Astrocyte (in vitro differentiated cells and primary cell): ENCODE data around the gene MT1G. TPM values are rescaled to one million over a fixed set of nuclear protein-coding genes. Genes with fewer than 3 reads are reported as not detected.

ENCODE experiments used
- DNase-seq: peaks from one replicate; pipeline ENCODE4 v3.0.0-alpha.2; 2010; ENCODE audit warnings: low read depth
- FAIRE-seq: peaks from 2 replicates; lab custom pipeline; 2011; peaks lifted over from hg19 to GRCh38; lab: Jason Lieb, UNC
- H2AFZ ChIP-seq: 2 replicates; pipeline ENCODE4 v1.6.0; 2012; ENCODE audit warnings: low read depth, low read length, inconsistent platforms
- H3K27ac ChIP-seq: 2 replicates; pipeline ENCODE4 v1.5.1; 2011; ENCODE audit warnings: low read depth, low read length, inconsistent platforms
- H3K27me3 ChIP-seq: 2 replicates; pipeline ENCODE4 v1.6.0; 2011; ENCODE audit warnings: low read length, inconsistent platforms; ENCODE audit not compliant: insufficient read depth
- H3K36me3 ChIP-seq: 2 replicates; pipeline ENCODE4 v1.5.1; 2011; ENCODE audit warnings: low read length, inconsistent platforms; ENCODE audit not compliant: insufficient read depth
- H3K4me1 ChIP-seq: 2 replicates; pipeline ENCODE4 v1.5.1; 2011; ENCODE audit warnings: low read length, inconsistent platforms; ENCODE audit not compliant: insufficient read depth
- H3K4me2 ChIP-seq: 2 replicates; pipeline ENCODE4 v1.6.0; 2012; ENCODE audit warnings: low read length, inconsistent platforms
- H3K4me3 ChIP-seq: 2 replicates; pipeline ENCODE4 v1.5.1; 2011; ENCODE audit warnings: low read depth, mild to moderate bottlenecking, low read length, inconsistent platforms; ENCODE audit not compliant: insufficient read depth
- H3K79me2 ChIP-seq: 2 replicates; pipeline ENCODE4 v1.6.0; 2012; ENCODE audit warnings: mild to moderate bottlenecking, low read length, inconsistent platforms; ENCODE audit not compliant: insufficient read depth
- H3K9ac ChIP-seq: 2 replicates; pipeline ENCODE4 v1.6.0; 2012; ENCODE audit warnings: mild to moderate bottlenecking, low read length, inconsistent platforms
- H3K9me3 ChIP-seq: 2 replicates; pipeline ENCODE4 v1.5.1; 2012; ENCODE audit warnings: low read depth, mild to moderate bottlenecking, low read length, inconsistent platforms; ENCODE audit not compliant: insufficient read depth
- H4K20me1 ChIP-seq: 2 replicates; pipeline ENCODE4 v1.6.0; 2012; ENCODE audit warnings: low read length, inconsistent platforms; ENCODE audit not compliant: insufficient read depth
- H3K27ac Mint-ChIP-seq: one replicate; pipeline ENCODE4 v1.8.0; 2021; ENCODE audit warnings: mild to moderate bottlenecking, mixed read lengths; ENCODE audit not compliant: unreplicated experiment
- H3K27me3 Mint-ChIP-seq: one replicate; pipeline ENCODE4 v1.8.0; 2021; ENCODE audit warnings: low read depth, mixed read lengths; ENCODE audit not compliant: unreplicated experiment
- H3K36me3 Mint-ChIP-seq: one replicate; pipeline ENCODE4 v1.8.0; 2021; ENCODE audit warnings: low read depth, mixed read lengths; ENCODE audit not compliant: unreplicated experiment
- H3K4me1 Mint-ChIP-seq: one replicate; pipeline ENCODE4 v1.8.0; 2021; ENCODE audit warnings: low read depth, mixed read lengths; ENCODE audit not compliant: unreplicated experiment
- H3K4me3 Mint-ChIP-seq: one replicate; pipeline ENCODE4 v1.8.0; 2021; ENCODE audit warnings: mild to moderate bottlenecking, moderate library complexity, mixed read lengths; ENCODE audit not compliant: unreplicated experiment
- H3K9me3 Mint-ChIP-seq: one replicate; pipeline ENCODE4 v1.8.0; 2021; ENCODE audit warnings: mild to moderate bottlenecking, mixed read lengths; ENCODE audit not compliant: unreplicated experiment
- CTCF ChIP-seq: IDR thresholded peaks from 2 replicates; pipeline ENCODE4 v1.5.1; 2011; ENCODE audit warnings: low read depth, mild to moderate bottlenecking, inconsistent platforms, low read length, moderate library complexity; ENCODE audit not compliant: insufficient read depth
- EZH2 ChIP-seq: IDR thresholded peaks from 2 replicates; pipeline ENCODE4 v1.6.1; 2012; ENCODE audit warnings: mild to moderate bottlenecking, low read length, inconsistent platforms; ENCODE audit not compliant: insufficient read depth
- total RNA-seq: library from RNA; stranded (reverse); gene quantifications from 2 replicates; pipeline ENCODE4 v1.2.1, GENCODE V29; 2021

Gene MT1G
- total RNA-seq, 1 donor from 2014 or later: not detected

DNA sequence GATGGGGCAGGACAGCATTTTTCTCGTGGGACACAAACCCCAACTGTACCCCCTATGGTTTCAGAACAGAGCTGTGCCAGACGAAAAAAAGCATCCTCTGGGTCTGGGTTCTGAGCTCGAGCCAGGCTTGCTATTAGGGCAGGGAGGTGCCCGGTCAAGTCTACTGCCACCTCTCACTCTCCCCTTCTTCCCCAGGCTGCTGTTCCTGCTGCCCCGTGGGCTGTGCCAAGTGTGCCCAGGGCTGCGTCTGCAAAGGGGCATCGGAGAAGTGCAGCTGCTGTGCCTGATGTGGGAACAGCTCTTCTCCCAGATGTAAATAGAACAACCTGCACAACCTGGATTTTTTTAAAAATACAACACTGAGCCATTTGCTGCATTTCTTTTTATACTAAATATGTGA lies 41.2 kb downstream of the MT1G start:
- peaks cover 59% of the 10 kb centered on the region for H3K27me3 Mint-ChIP-seq
- H3K4me1 ChIP-seq: peaks cover 25% of the 10 kb centered on the region
- H3K27ac ChIP-seq: peak overlapping the region; percentile 40
- peaks cover 5% of the 10 kb centered on the region for H3K4me1 Mint-ChIP-seq
- peak overlapping the region; percentile 76 for H3K4me3 ChIP-seq
- peaks cover 20% of the 10 kb centered on the region for H3K79me2 ChIP-seq
- peaks cover 11% of the 10 kb centered on the region for H4K20me1 ChIP-seq
- H3K27me3 ChIP-seq: peaks cover 9% of the 10 kb centered on the region
- H3K4me3 Mint-ChIP-seq: peak overlapping the region; percentile 66
- peaks cover 6% of the 10 kb centered on the region for H3K36me3 Mint-ChIP-seq
- no peak overlapping the region for H2AFZ ChIP-seq
- H3K4me2 ChIP-seq: peak overlapping the region; percentile 97
- H3K9me3 Mint-ChIP-seq: no peaks in the 10 kb centered on the region
- H3K27ac Mint-ChIP-seq: peak overlapping the region; percentile 66
- H3K9ac ChIP-seq: peak overlapping the region; percentile 85
- FAIRE-seq: no peak
- no peak for DNase-seq
- TF ChIP-seq CTCF (no peak), EZH2 (no peak)
- no peaks in the 10 kb centered on the region for H3K36me3 ChIP-seq
- no peaks in the 10 kb centered on the region for H3K9me3 ChIP-seq

DNA sequence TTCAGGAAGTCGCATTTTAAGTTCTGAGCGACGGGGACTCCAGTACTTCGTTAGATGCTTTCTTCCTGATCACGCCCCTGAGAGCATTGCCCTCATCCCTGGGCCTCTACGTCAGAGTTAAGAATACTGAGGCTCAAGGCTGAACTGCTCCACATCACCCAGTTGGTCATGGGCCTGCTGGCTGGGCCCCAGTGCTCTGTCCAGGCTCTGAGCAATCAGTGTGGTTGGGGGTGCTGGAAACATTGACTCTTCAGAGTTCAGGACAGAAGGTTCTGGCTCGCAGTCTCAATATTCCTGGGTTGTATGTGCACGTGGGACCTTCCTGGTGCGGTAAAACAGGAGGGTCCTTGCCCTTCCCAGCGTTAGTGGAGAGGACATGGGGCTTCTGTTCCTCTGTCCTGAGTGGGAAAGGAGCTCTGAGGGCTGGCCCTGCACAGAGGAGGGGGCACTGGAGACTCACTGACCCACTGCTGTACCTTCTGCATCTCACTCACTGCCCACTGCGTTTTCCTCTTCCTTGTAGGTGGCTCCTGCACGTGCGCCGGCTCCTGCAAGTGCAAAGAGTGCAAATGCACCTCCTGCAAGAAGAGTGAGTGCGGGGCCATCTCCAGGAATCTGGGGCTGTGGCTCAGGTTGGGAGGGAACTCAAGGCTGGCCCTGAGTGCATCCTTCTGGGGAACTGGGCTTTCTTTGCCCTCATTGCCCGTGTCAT lies 41.8 kb downstream of the MT1G start:
- Mint-ChIP-seq H3K36me3 (peaks cover 6% of the 10 kb centered on the region), H3K4me3 (peak overlapping the region; percentile 76), H3K4me1 (peaks cover 5% of the 10 kb centered on the region), H3K27me3 (peaks cover 59% of the 10 kb centered on the region), H3K9me3 (no peaks in the 10 kb centered on the region), H3K27ac (peak overlapping the region; percentile 66)
- Histone ChIP-seq H3K36me3 (no peaks in the 10 kb centered on the region), H2AFZ (peak overlapping the region; percentile 65), H3K9me3 (no peaks in the 10 kb centered on the region), H3K4me1 (peaks cover 25% of the 10 kb centered on the region), H3K27me3 (peaks cover 3% of the 10 kb centered on the region), H3K4me2 (peak overlapping the region; percentile 97), H3K9ac (peak overlapping the region; percentile 85), H3K4me3 (peak overlapping the region; percentile 76), H3K79me2 (peaks cover 20% of the 10 kb centered on the region), H3K27ac (peak overlapping the region; percentile 80), H4K20me1 (peaks cover 11% of the 10 kb centered on the region)
- no peak for FAIRE-seq
- peak; percentile 87 for DNase-seq
- TF ChIP-seq CTCF (no peak), EZH2 (no peak)
